ENCODE data around the gene GAS2. TPM values are rescaled to one million over a fixed set of nuclear protein-coding genes. Genes with fewer than 3 reads are reported as not detected.

Gene GAS2
- total and polyA plus RNA-seq, 2 of the 4 experiments (the other 2 are of a cell fraction): 0.51 to 0.90 TPM

GRCh38 chr11:22627421-22627820 lies 39.0 kb upstream of the GAS2 start:
- no peaks in the 10 kb centered on the region for H3K9me3 ChIP-seq (ENCODE audit: control insufficient read depth, insufficient read depth, low read length)
- no peak overlapping the region for H2AK9ac ChIP-seq (replicated peaks; ENCODE audit: low read depth, low read length, poor library complexity)
- no peak overlapping the region for H3K4me2 ChIP-seq (ENCODE audit: low read depth, low read length)
- dilution Hi-C loops (cut with HindIII; ENCODE audit: low sequenced_read_pairs, unreplicated experiment) (no loop called here), intact Hi-C loops (cut with micrococcal nuclease) (loop anchor here (5.0 kb wide), 1 partner anchor 200 kb away; the partner anchor contains the start of gene SVIP), in situ Hi-C loops (cut with MboI; ENCODE audit: low sequenced_read_pairs) (no loop called here)
- no peak overlapping the region for H4K5ac ChIP-seq (ENCODE audit: low read depth, low read length)
- no peak overlapping the region for H2BK5ac ChIP-seq (ENCODE audit: low read depth, low read length, poor library complexity, severe bottlenecking)
- H3K4me1 ChIP-seq (ENCODE audit: control insufficient read depth, insufficient read depth, low read length): no peaks in the 10 kb centered on the region
- H2BK15ac ChIP-seq (ENCODE audit: low read depth, low read length): no peak overlapping the region
- CTCF ChIA-PET: interaction anchor here (0.7 kb wide), 1 partner anchor 104 kb away, joined by 5 read pairs; no protein-coding TSS in a partner anchor
- H3K9ac ChIP-seq (ENCODE audit: low read depth, low read length): no peak overlapping the region
- H2BK20ac ChIP-seq (ENCODE audit: low read depth, low read length): no peak overlapping the region
- H3K4me3 ChIP-seq (ENCODE audit: insufficient read depth, low read depth, low read length): no peak overlapping the region
- H4K8ac ChIP-seq (ENCODE audit: low read depth in 2 of 2, low read length in 2 of 2): no peak overlapping the region
- H3K79me1 ChIP-seq (ENCODE audit: low read depth in 1 of 2, low read length in 2 of 2): peaks cover 4 to 12% of the 10 kb centered on the region in 2 experiments; a peak in 3 of 4 replicates
- no peak overlapping the region for H2AK5ac ChIP-seq (ENCODE audit: low read depth, low read length)
- no peak overlapping the region for H3K56ac ChIP-seq (ENCODE audit: extremely low read depth, insufficient read depth, low read length)
- WGBS, 2 experiments (ENCODE audit: extremely low coverage in 2 of 2, insufficient read length in 1 of 2): no CpG with 5 or more reads among the region's 6 CpGs
- H3K27me3 ChIP-seq (ENCODE audit: control insufficient read depth, insufficient read depth, low read length): no peaks in the 10 kb centered on the region
- POLR2A ChIA-PET (ENCODE audit: unreplicated experiment): interaction anchor here (0.6 kb wide), 2 partner anchors 71 to 151 kb away, joined by 4 to 7 read pairs; no protein-coding TSS in a partner anchor
- H3K23ac ChIP-seq (ENCODE audit: low read depth, low read length): no peak overlapping the region
- no peak overlapping the region for H3K4ac ChIP-seq (ENCODE audit: low read depth, low read length)
- TF ChIP-seq RFX5 (IDR thresholded peaks at IDR 0.05; ENCODE audit: low read depth, low read length) (no peak), BHLHE40 (IDR thresholded peaks at IDR 0.05; ENCODE audit: low read depth, low read length) (no peak), RAD21 (IDR thresholded peaks at IDR 0.05; ENCODE audit: low read length) (no peak), MAZ (IDR thresholded peaks at IDR 0.05; ENCODE audit: borderline replicate concordance, low read depth, low read length) (no peak), CHD1 (IDR thresholded peaks at IDR 0.05; ENCODE audit: low read depth, low read length) (no peak), SMC3 (IDR thresholded peaks at IDR 0.05; ENCODE audit: low read depth, low read length) (no peak), FOS (IDR thresholded peaks at IDR 0.05; ENCODE audit: low read depth, low read length) (no peak), MXI1 (IDR thresholded peaks at IDR 0.05; ENCODE audit: borderline replicate concordance, low read depth, low read length) (no peak), NFE2L2 (IDR thresholded peaks at IDR 0.05; ENCODE audit: low read depth, low read length) (no peak), USF2 (IDR thresholded peaks at IDR 0.05; ENCODE audit: low read depth, low read length) (no peak), RCOR1 (IDR thresholded peaks at IDR 0.05; ENCODE audit: insufficient replicate concordance, low read length) (no peak), MAFK (IDR thresholded peaks at IDR 0.05; ENCODE audit: low read depth, low read length) (no peak), POLR2A (IDR thresholded peaks at IDR 0.05; ENCODE audit: low read depth, low read length) (no peak), CEBPB (IDR thresholded peaks at IDR 0.05; ENCODE audit: low read depth, low read length) (no peak)
- TF ChIP-seq, protein P1, sequence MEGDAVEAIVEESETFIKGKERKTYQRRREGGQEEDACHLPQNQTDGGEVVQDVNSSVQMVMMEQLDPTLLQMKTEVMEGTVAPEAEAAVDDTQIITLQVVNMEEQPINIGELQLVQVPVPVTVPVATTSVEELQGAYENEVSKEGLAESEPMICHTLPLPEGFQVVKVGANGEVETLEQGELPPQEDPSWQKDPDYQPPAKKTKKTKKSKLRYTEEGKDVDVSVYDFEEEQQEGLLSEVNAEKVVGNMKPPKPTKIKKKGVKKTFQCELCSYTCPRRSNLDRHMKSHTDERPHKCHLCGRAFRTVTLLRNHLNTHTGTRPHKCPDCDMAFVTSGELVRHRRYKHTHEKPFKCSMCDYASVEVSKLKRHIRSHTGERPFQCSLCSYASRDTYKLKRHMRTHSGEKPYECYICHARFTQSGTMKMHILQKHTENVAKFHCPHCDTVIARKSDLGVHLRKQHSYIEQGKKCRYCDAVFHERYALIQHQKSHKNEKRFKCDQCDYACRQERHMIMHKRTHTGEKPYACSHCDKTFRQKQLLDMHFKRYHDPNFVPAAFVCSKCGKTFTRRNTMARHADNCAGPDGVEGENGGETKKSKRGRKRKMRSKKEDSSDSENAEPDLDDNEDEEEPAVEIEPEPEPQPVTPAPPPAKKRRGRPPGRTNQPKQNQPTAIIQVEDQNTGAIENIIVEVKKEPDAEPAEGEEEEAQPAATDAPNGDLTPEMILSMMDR (conservative IDR thresholded peaks at IDR 0.05; ENCODE audit: low read depth, low read length): no peak
- H3K14ac ChIP-seq (replicated peaks; ENCODE audit: low read depth, low read length): no peak overlapping the region
- no peaks in the 10 kb centered on the region for H3K9me1 ChIP-seq (ENCODE audit: insufficient read depth, low read length)
- H2AFZ ChIP-seq (replicated peaks; ENCODE audit: low read length, poor library complexity): no peak overlapping the region
- H4K20me1 ChIP-seq (ENCODE audit: insufficient read depth, low read length): no peaks in the 10 kb centered on the region
- no peaks in the 10 kb centered on the region for H3K36me3 ChIP-seq (ENCODE audit: control insufficient read depth, insufficient read depth, low read length)
- ATAC-seq (ENCODE audit: low read depth) (no peak), DNase-seq (no peak)
- no peak overlapping the region for H3K27ac ChIP-seq (ENCODE audit: insufficient read depth, low read length)
- no TSS peak for BruUV-seq (replicated peaks)
- H3K18ac ChIP-seq (ENCODE audit: low read depth, low read length): no peak overlapping the region
- no peak overlapping the region for H2BK120ac ChIP-seq (ENCODE audit: low read depth, low read length)
- H4K91ac ChIP-seq (ENCODE audit: insufficient read depth, low read depth, low read length): no peak overlapping the region

Data from IMR-90 (cell line).